HG02840 (cell line): ENCODE data around the gene CPVL.

Source experiments
- ATAC-seq: cut with Tn5 transposase; IDR thresholded peaks from one replicate; pipeline ENCODE4 v1.9.1; 2021; ENCODE audit warnings: mild to moderate bottlenecking, moderate library complexity, moderate number of reproducible peaks; ENCODE audit not compliant: unreplicated experiment, low FRiP score

CPVL gene

GRCh38 chr7:29013082-29013695 is 133.1 kb downstream of the CPVL start:
- no peak for ATAC-seq

GRCh38 chr7:29009947-29010346 is 136.4 kb downstream of the CPVL start:
- no peak for ATAC-seq

- no peak for ATAC-seq
Measured at GRCh38 chr7:29008590-29008989, 137.7 kb downstream of the CPVL start.

GRCh38 chr7:29007127-29007526 is 139.2 kb downstream of the CPVL start:
- ATAC-seq = no peak

GRCh38 chr7:29005829-29006228 is 140.5 kb downstream of the CPVL start:
- no peak for ATAC-seq

- ATAC-seq = no peak
Measured at GRCh38 chr7:29005406-29005805, 140.9 kb downstream of the CPVL start.

GRCh38 chr7:29003703-29004102 is 142.6 kb downstream of the CPVL start:
- no peak for ATAC-seq

GRCh38 chr7:29000717-29001076 is 145.6 kb downstream of the CPVL start:
- no peak for ATAC-seq

GRCh38 chr7:28999895-29000716 is 146.2 kb downstream of the CPVL start:
- ATAC-seq = no peak

- no peak for ATAC-seq
Measured at GRCh38 chr7:28999427-28999826, 146.9 kb downstream of the CPVL start.

- no peak for ATAC-seq
Measured at GRCh38 chr7:28998105-28998504, 148.2 kb downstream of the CPVL start.

- no peak for ATAC-seq
Measured at GRCh38 chr7:28996836-28997235, 149.5 kb downstream of the CPVL start.

- no peak for ATAC-seq
Measured at GRCh38 chr7:28993371-28993770, 153.0 kb downstream of the CPVL start.

GRCh38 chr7:28992798-28993197 is 153.5 kb downstream of the CPVL start:
- no peak for ATAC-seq

- no peak for ATAC-seq
Measured at GRCh38 chr7:28990200-28990960, 156.0 kb downstream of the CPVL start.

- no peak for ATAC-seq
Measured at GRCh38 chr7:28989211-28989980, 156.9 kb downstream of the CPVL start.

GRCh38 chr7:28988810-28989209 is 157.5 kb downstream of the CPVL start:
- ATAC-seq = no peak

GRCh38 chr7:28988091-28988490 is 158.2 kb downstream of the CPVL start:
- ATAC-seq = no peak

GRCh38 chr7:28986765-28987110 is 159.6 kb downstream of the CPVL start:
- ATAC-seq = no peak

- ATAC-seq = no peak
Measured at GRCh38 chr7:28986028-28986764, 160.1 kb downstream of the CPVL start.
